OCI-LY3 (cell line): ENCODE data around the gene COBL.

ENCODE experiments used
- H2AFZ ChIP-seq: fragments of 200-600, 300-600 bp; shearing (Covaris generic); 2 replicates; pipeline ENCODE4 v1.6.0; 2014; ENCODE audit warnings: antibody characterized with exemption, low read depth, low read length
- H3K27ac ChIP-seq: fragments of 200-600, 300-600 bp; sonication (generic); 2 replicates; pipeline ENCODE4 v1.5.1; 2014; ENCODE audit warnings: mild to moderate bottlenecking, low read length, moderate library complexity, mixed read lengths
- H3K27me3 ChIP-seq: fragments of 200-600, 300-600 bp; sonication (generic); 2 replicates; pipeline ENCODE4 v1.6.1; 2014; ENCODE audit warnings: low read depth, low read length, mixed read lengths
- H3K36me3 ChIP-seq: fragments of 200-600, 300-600 bp; sonication (generic); replicated peaks from 2 replicates; pipeline ENCODE3; 2014; ENCODE audit warnings: low read depth, low read length, mixed read lengths
- H3K4me1 ChIP-seq: fragments of 300-600, 200-600 bp; sonication (generic); 2 replicates; pipeline ENCODE4 v1.6.1; 2014; ENCODE audit warnings: low read length, mixed read lengths
- H3K4me2 ChIP-seq: fragments of 200-600, 300-600 bp; sonication (generic); 2 replicates; pipeline ENCODE4 v1.6.1; 2014; ENCODE audit warnings: low read length, mixed read lengths
- H3K4me3 ChIP-seq: fragments of 300-600, 200-600 bp; sonication (generic); 2 replicates; pipeline ENCODE4 v1.5.1; 2014; ENCODE audit warnings: antibody characterized with exemption, mild to moderate bottlenecking, low read length, moderate library complexity
- H3K79me2 ChIP-seq: fragments of 300-600, 200-600 bp; shearing (Covaris generic); 2 replicates; pipeline ENCODE4 v1.6.1; 2014; ENCODE audit warnings: mild to moderate bottlenecking, low read length, mixed read lengths
- H3K9ac ChIP-seq: fragments of 300-600, 200-600 bp; shearing (Covaris generic); 2 replicates; pipeline ENCODE4 v1.6.0; 2014; ENCODE audit warnings: mild to moderate bottlenecking, low read length, moderate library complexity
- H3K9me3 ChIP-seq: fragments of 200-600, 300-600 bp; shearing (Covaris generic); 2 replicates; pipeline ENCODE4 v1.6.1; 2014; ENCODE audit warnings: low read length, mixed read lengths; ENCODE audit not compliant: insufficient read depth
- H4K20me1 ChIP-seq: fragments of 200-600, 300-600 bp; sonication (generic); 2 replicates; pipeline ENCODE4 v1.6.1; 2016; ENCODE audit warnings: low read length, mixed read lengths; ENCODE audit not compliant: insufficient read depth
- EZH2phosphoT487 ChIP-seq: fragments of 200-600 bp; shearing (Covaris generic); IDR thresholded peaks from 2 replicates; pipeline ENCODE4 v1.6.1; 2018; ENCODE audit warnings: antibody characterized with exemption, mixed run types, low read depth
- TF ChIP-seq, protein P1 (sequence below): fragments of 200-600, 300-600 bp; sonication (generic); IDR thresholded peaks from 2 replicates; pipeline ENCODE4 v1.5.1; 2014; ENCODE audit warnings: antibody characterized with exemption, low read length, low read depth

Gene COBL

DNA sequence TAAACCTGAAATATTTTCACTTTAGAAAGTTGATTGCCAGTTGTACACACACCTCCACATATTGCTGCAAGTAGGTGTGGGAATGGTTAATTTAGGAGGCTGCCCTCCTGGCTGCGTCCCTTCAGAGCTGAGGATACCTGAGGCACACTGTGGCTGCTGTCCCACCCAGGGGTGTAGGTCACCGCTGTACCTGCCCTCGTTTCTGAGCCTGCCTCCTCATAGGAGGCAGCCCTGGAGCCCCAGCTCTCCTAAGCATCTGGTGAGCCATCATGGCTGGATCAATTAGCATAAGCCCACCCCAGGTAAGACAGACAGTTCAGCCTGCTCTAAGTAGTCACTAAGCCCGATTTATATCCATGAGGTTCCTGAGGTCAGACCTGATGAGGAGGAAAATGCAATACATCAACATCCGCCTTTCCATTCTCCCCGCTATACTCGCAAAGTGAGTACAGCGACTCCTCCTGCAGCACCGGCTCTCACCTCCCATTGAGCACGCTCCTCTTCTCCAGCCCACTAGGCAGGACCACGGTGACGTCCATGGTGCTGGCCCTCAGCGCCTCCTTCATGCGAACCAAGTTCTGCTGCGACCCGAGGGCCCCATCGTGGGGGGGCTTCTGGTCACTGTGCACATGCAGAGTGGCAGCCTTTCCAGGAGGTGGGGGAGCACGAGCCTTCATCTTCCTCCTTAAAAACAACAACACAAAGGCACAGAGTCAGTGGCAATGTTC lies 97.2 kb downstream of the COBL start:
- H4K20me1 ChIP-seq: no peaks in the 10 kb centered on the region
- H2AFZ ChIP-seq: no peak overlapping the region
- H3K36me3 ChIP-seq: no peaks in the 10 kb centered on the region

DNA sequence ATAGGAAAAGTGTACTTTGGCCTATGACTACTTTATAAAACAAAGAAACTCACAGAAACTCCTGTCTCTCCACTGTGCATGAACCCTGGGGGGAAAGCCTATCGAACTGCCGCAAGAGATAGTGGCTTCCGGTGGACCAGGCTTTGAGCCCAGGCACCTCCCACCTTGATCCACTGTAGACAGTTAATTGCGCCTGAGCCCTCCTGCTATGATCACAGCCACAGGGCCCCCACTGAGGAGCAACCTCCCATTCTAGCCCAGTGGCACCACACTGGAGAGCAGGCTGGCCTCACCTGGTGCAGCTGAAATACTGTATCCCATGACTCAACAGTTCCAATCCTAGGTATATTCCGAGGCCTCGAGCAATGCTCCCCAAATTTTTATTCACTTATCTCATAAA lies 98.8 kb downstream of the COBL start:
- Histone ChIP-seq H3K4me1 (no peaks in the 10 kb centered on the region), H3K9ac (no peak overlapping the region), H3K79me2 (no peaks in the 10 kb centered on the region), H3K27ac (no peak overlapping the region), H3K4me3 (no peak overlapping the region), H2AFZ (no peak overlapping the region), H3K36me3 (no peaks in the 10 kb centered on the region), H3K9me3 (no peaks in the 10 kb centered on the region), H3K4me2 (no peak overlapping the region), H3K27me3 (no peaks in the 10 kb centered on the region), H4K20me1 (no peaks in the 10 kb centered on the region)
- no peak for TF ChIP-seq EZH2phosphoT487
- TF ChIP-seq, protein P1, sequence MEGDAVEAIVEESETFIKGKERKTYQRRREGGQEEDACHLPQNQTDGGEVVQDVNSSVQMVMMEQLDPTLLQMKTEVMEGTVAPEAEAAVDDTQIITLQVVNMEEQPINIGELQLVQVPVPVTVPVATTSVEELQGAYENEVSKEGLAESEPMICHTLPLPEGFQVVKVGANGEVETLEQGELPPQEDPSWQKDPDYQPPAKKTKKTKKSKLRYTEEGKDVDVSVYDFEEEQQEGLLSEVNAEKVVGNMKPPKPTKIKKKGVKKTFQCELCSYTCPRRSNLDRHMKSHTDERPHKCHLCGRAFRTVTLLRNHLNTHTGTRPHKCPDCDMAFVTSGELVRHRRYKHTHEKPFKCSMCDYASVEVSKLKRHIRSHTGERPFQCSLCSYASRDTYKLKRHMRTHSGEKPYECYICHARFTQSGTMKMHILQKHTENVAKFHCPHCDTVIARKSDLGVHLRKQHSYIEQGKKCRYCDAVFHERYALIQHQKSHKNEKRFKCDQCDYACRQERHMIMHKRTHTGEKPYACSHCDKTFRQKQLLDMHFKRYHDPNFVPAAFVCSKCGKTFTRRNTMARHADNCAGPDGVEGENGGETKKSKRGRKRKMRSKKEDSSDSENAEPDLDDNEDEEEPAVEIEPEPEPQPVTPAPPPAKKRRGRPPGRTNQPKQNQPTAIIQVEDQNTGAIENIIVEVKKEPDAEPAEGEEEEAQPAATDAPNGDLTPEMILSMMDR: no peak

More for the DNA sequence above, 97.2 kb downstream of the COBL start:
- no peak overlapping the region for H3K9ac ChIP-seq
- H3K4me3 ChIP-seq: no peak overlapping the region
- no peaks in the 10 kb centered on the region for H3K27me3 ChIP-seq
- no peaks in the 10 kb centered on the region for H3K4me1 ChIP-seq
- no peak overlapping the region for H3K4me2 ChIP-seq
- TF ChIP-seq, protein P1: no peak
- TF ChIP-seq EZH2phosphoT487: no peak
- H3K9me3 ChIP-seq: no peaks in the 10 kb centered on the region
- H3K79me2 ChIP-seq: no peaks in the 10 kb centered on the region
- no peak overlapping the region for H3K27ac ChIP-seq

DNA sequence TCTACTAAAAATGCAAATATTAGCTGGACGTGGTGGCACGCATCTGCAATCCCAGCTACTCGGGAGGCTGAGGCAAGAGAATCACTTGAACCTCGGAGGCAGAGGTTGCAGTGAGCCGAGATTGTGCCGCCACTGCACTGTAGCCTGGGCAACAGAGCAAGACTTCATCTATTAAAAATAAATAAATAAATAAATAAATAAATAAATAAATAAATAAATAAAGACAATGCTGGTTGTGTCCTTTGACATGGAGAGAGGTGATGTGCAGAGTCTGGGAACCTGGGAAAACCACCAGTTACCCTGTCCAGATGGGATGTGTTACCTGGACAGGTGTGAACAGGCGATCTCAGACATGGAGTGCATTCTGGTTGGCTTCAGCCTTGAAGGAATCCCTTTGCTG lies 102.5 kb downstream of the COBL start:
- Histone ChIP-seq H4K20me1 (no peaks in the 10 kb centered on the region), H3K27ac (no peak overlapping the region), H3K79me2 (no peaks in the 10 kb centered on the region), H3K27me3 (no peaks in the 10 kb centered on the region), H2AFZ (no peak overlapping the region), H3K9me3 (no peaks in the 10 kb centered on the region), H3K4me1 (no peaks in the 10 kb centered on the region), H3K36me3 (no peaks in the 10 kb centered on the region), H3K4me2 (no peak overlapping the region), H3K4me3 (no peak overlapping the region), H3K9ac (no peak overlapping the region)
- no peak for TF ChIP-seq EZH2phosphoT487
- TF ChIP-seq, protein P1: no peak

DNA sequence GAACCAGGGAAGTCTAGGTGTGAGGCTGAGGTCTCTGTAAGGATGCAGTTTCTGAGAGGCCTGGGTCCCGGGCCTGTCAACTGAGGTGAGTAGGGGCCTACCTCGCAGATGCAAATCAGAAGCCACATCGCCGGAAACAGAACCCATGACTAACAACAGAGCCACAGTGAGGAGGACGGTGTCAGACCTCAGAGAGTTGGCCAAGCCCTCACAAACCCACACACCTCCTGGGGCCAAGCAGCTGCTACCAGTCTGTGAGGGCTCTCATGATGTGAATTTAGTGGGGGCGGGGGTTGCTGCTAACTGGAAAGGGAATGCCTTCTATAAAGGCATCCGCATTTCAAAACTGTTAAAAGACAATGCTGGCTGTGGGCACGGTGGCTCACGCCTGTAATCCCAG lies 103.0 kb downstream of the COBL start:
- no peak overlapping the region for H3K4me3 ChIP-seq
- no peak for TF ChIP-seq EZH2phosphoT487
- TF ChIP-seq, protein P1: no peak
- H3K27ac ChIP-seq: no peak overlapping the region
- no peak overlapping the region for H3K4me2 ChIP-seq
- H3K4me1 ChIP-seq: no peaks in the 10 kb centered on the region
- no peaks in the 10 kb centered on the region for H3K36me3 ChIP-seq
- no peaks in the 10 kb centered on the region for H3K79me2 ChIP-seq
- H4K20me1 ChIP-seq: no peaks in the 10 kb centered on the region
- H3K27me3 ChIP-seq: no peaks in the 10 kb centered on the region
- no peaks in the 10 kb centered on the region for H3K9me3 ChIP-seq
- no peak overlapping the region for H2AFZ ChIP-seq
- H3K9ac ChIP-seq: no peak overlapping the region
